DND-41 (cell line): ENCODE data around the gene TULP4.

Experiments
- ATAC-seq: fragments of 200-7000 bp; cut with Tn5 transposase; 3 replicates; pipeline ENCODE4 v1.9.1; 2021; ENCODE audit warnings: low read depth; ENCODE audit not compliant: insufficient read depth
- DNase-seq: peaks from one replicate; pipeline ENCODE4 v3.0.0-alpha.2; 2020
- H2AFZ ChIP-seq: 2 replicates; pipeline ENCODE4 v1.6.0; 2012; ENCODE audit warnings: low read depth, low read length
- H3K27ac ChIP-seq: 2 replicates; pipeline ENCODE4 v1.5.1; 2012; ENCODE audit warnings: low read length, inconsistent platforms
- H3K27me3 ChIP-seq: fragments of 200-600 bp; sonication (generic); 2 replicates; pipeline ENCODE4 v1.6.0; 2012; ENCODE audit warnings: low read length, mild to moderate bottlenecking, inconsistent platforms; ENCODE audit not compliant: insufficient read depth, poor library complexity
- H3K36me3 ChIP-seq: 2 replicates; pipeline ENCODE4 v1.5.1; 2012; ENCODE audit warnings: low read length, inconsistent platforms; ENCODE audit not compliant: insufficient read depth
- H3K4me1 ChIP-seq: 2 replicates; pipeline ENCODE4 v1.5.1; 2012; ENCODE audit warnings: mild to moderate bottlenecking, low read length; ENCODE audit not compliant: insufficient read depth
- H3K4me2 ChIP-seq: 2 replicates; pipeline ENCODE4 v1.6.0; 2012; ENCODE audit warnings: mild to moderate bottlenecking, moderate library complexity, low read length, inconsistent platforms; ENCODE audit not compliant: insufficient read depth
- H3K4me3 ChIP-seq, 2 experiments: fragments of 200-600 bp in 1 of 2; shearing (Covaris generic) in 1 of 2; 2 replicates each; pipeline ENCODE4 v1.5.1; 2012 to 2016; ENCODE audit warnings: inconsistent platforms in 2 of 2, low read length in 2 of 2, mild to moderate bottlenecking in 2 of 2, low read depth in 1 of 2, moderate library complexity in 1 of 2
- H3K79me2 ChIP-seq: 2 replicates; pipeline ENCODE4 v1.6.0; 2012; ENCODE audit warnings: low read length, inconsistent platforms; ENCODE audit not compliant: insufficient read depth
- H3K9ac ChIP-seq: 2 replicates; pipeline ENCODE4 v1.6.0; 2012; ENCODE audit warnings: low read depth, mild to moderate bottlenecking, inconsistent platforms, low read length, moderate library complexity
- H3K9me3 ChIP-seq: 2 replicates; pipeline ENCODE4 v1.5.1; 2012; ENCODE audit warnings: low read length, moderate library complexity, mild to moderate bottlenecking, inconsistent platforms; ENCODE audit not compliant: insufficient read depth, severe bottlenecking
- H4K20me1 ChIP-seq: 2 replicates; pipeline ENCODE4 v1.6.0; 2012; ENCODE audit warnings: low read length; ENCODE audit not compliant: insufficient read depth
- EZH2 ChIP-seq: IDR thresholded peaks from 3 replicates; pipeline ENCODE4 v1.6.1; 2012; ENCODE audit warnings: borderline replicate concordance, low read depth, mild to moderate bottlenecking, moderate library complexity, low read length, inconsistent platforms; ENCODE audit not compliant: severe bottlenecking
- TF ChIP-seq, protein P1 (sequence below): IDR thresholded peaks from 2 replicates; pipeline ENCODE4 v1.5.1; 2012; ENCODE audit warnings: borderline replicate concordance, low read length, moderate library complexity, mild to moderate bottlenecking; ENCODE audit not compliant: poor library complexity, severe bottlenecking; ENCODE audit errors: extremely low read depth

Gene TULP4

DNA sequence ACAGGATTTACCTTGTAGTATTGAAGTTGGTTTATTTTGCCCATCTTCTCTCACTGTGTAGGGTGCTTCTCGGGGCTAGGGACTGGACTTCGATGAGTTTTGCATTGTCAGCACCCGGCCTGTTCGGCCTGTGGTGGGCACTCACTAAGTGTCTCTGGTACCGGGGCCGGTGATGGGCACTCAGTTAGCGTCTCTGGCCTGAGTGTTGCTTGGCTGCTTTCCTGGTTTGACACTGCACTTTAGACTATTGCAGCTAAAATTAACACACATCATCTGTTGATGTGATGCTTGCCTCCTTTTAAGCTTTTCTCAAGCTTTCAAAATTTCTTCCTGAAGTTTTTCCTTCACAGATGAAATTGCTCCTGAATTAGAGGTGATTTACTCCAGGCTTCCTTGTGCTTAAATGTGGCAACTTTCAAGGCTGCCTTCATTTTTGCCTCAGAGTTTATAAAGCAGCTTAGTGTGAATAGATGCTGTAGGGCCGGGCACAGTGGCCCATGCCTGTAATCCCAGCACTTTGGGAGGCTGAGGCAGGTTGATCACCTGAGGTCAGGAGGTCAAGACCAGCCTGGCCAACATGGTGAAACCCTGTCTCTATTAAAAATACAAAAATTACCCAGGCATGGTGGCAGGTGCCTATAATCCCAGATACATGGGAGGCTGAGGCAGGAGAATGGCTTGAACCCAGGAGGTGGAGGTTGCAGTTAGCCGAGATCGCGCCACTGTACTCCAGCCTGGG, 41.7 kb upstream of the TULP4 start:
- Histone ChIP-seq H3K4me1 (peaks cover 6% of the 10 kb centered on the region; the same call in 1 of the 2 replicates), H3K4me3 (no peak overlapping the region), H4K20me1 (peaks cover 19% of the 10 kb centered on the region; the same call in 1 of the 2 replicates), H3K79me2 (peaks cover 43% of the 10 kb centered on the region), H2AFZ (no peak overlapping the region), H3K27ac (no peak overlapping the region), H3K9ac (no peak overlapping the region), H3K4me2 (no peak overlapping the region), H3K9me3 (no peaks in the 10 kb centered on the region), H3K27me3 (no peaks in the 10 kb centered on the region), H3K36me3 (no peaks in the 10 kb centered on the region; the same call in 1 of the 2 replicates)
- no peak for TF ChIP-seq EZH2
- TF ChIP-seq, protein P1, sequence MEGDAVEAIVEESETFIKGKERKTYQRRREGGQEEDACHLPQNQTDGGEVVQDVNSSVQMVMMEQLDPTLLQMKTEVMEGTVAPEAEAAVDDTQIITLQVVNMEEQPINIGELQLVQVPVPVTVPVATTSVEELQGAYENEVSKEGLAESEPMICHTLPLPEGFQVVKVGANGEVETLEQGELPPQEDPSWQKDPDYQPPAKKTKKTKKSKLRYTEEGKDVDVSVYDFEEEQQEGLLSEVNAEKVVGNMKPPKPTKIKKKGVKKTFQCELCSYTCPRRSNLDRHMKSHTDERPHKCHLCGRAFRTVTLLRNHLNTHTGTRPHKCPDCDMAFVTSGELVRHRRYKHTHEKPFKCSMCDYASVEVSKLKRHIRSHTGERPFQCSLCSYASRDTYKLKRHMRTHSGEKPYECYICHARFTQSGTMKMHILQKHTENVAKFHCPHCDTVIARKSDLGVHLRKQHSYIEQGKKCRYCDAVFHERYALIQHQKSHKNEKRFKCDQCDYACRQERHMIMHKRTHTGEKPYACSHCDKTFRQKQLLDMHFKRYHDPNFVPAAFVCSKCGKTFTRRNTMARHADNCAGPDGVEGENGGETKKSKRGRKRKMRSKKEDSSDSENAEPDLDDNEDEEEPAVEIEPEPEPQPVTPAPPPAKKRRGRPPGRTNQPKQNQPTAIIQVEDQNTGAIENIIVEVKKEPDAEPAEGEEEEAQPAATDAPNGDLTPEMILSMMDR, result no peak
- DNase-seq (no peak), ATAC-seq (no peak)

DNA sequence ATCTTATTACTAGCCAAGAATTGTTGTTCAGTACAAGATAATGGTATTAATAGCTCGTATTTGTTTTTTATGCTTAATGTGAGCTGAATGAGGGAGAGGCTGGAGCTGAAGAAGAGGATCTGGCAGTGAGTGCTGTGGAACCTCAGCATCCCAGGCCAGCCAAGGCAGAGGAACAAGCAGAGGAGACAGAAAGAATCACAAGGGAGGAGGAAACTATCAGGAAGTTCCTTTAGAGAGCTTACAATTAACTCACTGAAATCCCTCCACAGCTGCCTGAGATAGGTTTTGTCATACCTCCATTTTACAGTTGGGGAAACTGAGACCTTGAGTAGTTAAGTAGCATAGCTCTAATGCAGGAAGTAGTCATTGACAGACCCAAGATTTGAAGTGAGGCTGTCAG, 39.9 kb upstream of the TULP4 start:
- H3K4me3 ChIP-seq, result no peak overlapping the region
- no peak overlapping the region for H2AFZ ChIP-seq
- no peak overlapping the region for H3K9ac ChIP-seq
- H3K4me1 ChIP-seq, result peaks cover 6% of the 10 kb centered on the region; the same call in 1 of the 2 replicates
- peaks cover 36% of the 10 kb centered on the region for H3K79me2 ChIP-seq
- no peaks in the 10 kb centered on the region; the same call in 1 of the 2 replicates for H3K36me3 ChIP-seq
- H3K27ac ChIP-seq, result no peak overlapping the region
- ATAC-seq (no peak), DNase-seq (no peak)
- no peak overlapping the region for H3K4me2 ChIP-seq
- H3K27me3 ChIP-seq, result no peaks in the 10 kb centered on the region
- H4K20me1 ChIP-seq, result peaks cover 18% of the 10 kb centered on the region; the same call in 1 of the 2 replicates
- no peaks in the 10 kb centered on the region for H3K9me3 ChIP-seq
- TF ChIP-seq, protein P1, result no peak
- no peak for TF ChIP-seq EZH2

DNA sequence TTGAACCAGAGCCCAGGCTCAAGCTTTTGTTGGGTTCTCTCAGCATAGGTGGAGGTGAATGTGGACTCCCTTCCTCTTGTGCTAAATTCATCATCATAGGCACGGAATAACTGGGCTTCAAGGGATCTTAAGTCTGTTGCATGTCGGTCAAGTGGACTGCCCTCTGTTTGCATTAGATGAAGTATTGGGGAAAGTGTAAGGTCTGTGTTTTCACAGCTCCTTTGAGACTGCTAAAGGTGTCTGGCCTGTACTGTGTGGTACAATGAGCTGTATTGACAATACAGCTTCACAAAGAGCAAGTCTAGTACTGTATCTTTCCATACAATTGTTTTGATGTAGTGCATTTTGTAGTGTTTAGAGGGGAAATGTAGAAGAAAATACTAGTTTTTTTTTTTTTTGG, 34.3 kb upstream of the TULP4 start:
- no peak overlapping the region for H3K4me3 ChIP-seq
- H3K79me2 ChIP-seq, result peaks cover 38% of the 10 kb centered on the region
- H3K27me3 ChIP-seq, result no peaks in the 10 kb centered on the region
- no peaks in the 10 kb centered on the region for H3K9me3 ChIP-seq
- no peaks in the 10 kb centered on the region for H3K36me3 ChIP-seq
- H2AFZ ChIP-seq, result no peak overlapping the region
- peaks cover 18% of the 10 kb centered on the region; the same call in 1 of the 2 replicates for H4K20me1 ChIP-seq
- TF ChIP-seq, protein P1, result no peak
- TF ChIP-seq EZH2, result no peak
- DNase-seq (no peak), ATAC-seq (no peak)
- no peak overlapping the region for H3K9ac ChIP-seq
- no peak overlapping the region for H3K4me2 ChIP-seq
- no peak overlapping the region for H3K27ac ChIP-seq
- H3K4me1 ChIP-seq, result no peaks in the 10 kb centered on the region
